HL-60/S4 treated with retinoic acid at 250 ng/mL for 4 days and 3 days (cell line): ENCODE measurements around the gene PTPN7.

Experiments used
- in situ Hi-C: fragments of 300-500 bp; cut with MboI; formaldehyde crosslinking; loops from 2 replicates; pipeline ENCODE4 v1.7.0; 2022; ENCODE audit warnings: low sequenced_read_pairs

PTPN7 gene

GRCh38 chr1:202111589-202111988, 48.8 kb downstream of the PTPN7 start:
- in situ Hi-C loops: loop anchor here (25.0 kb wide), 1 partner anchor 99 kb away; the partner anchor contains the start of gene ELF3

GRCh38 chr1:202110977-202111376, 49.4 kb downstream of the PTPN7 start:
- in situ Hi-C loops: loop anchor here (25.0 kb wide), 1 partner anchor 99 kb away; the partner anchor contains the start of gene ELF3

GRCh38 chr1:202107801-202108731, 52.3 kb downstream of the PTPN7 start:
- in situ Hi-C loops: loop anchor here (25.0 kb wide), 1 partner anchor 96 kb away; the partner anchor contains the start of gene ELF3

- in situ Hi-C loops: loop anchor here (25.0 kb wide), 1 partner anchor 95 kb away; the partner anchor contains the start of gene ELF3
Measured at GRCh38 chr1:202107321-202107761, 53.1 kb downstream of the PTPN7 start.

GRCh38 chr1:202106340-202107254, 53.8 kb downstream of the PTPN7 start:
- in situ Hi-C loops: loop anchor here (25.0 kb wide), 1 partner anchor 94 kb away; the partner anchor contains the start of gene ELF3

- in situ Hi-C loops: loop anchor here (25.0 kb wide), 1 partner anchor 93 kb away; the partner anchor contains the start of gene ELF3
Measured at GRCh38 chr1:202105571-202106339, 54.6 kb downstream of the PTPN7 start.

- in situ Hi-C loops: loop anchor here (25.0 kb wide), 1 partner anchor 92 kb away; the partner anchor contains the start of gene ELF3
Measured at GRCh38 chr1:202104073-202104472, 56.3 kb downstream of the PTPN7 start.

- in situ Hi-C loops: loop anchor here (25.0 kb wide), 1 partner anchor 89 kb away; the partner anchor contains the start of gene ELF3
Measured at GRCh38 chr1:202101184-202101583, 59.2 kb downstream of the PTPN7 start.
